ENCODE measurements around the gene TMEM225B. TPM values are rescaled to one million over a fixed set of nuclear protein-coding genes. Genes with fewer than 3 reads are reported as not detected.

Gene TMEM225B, protein sequence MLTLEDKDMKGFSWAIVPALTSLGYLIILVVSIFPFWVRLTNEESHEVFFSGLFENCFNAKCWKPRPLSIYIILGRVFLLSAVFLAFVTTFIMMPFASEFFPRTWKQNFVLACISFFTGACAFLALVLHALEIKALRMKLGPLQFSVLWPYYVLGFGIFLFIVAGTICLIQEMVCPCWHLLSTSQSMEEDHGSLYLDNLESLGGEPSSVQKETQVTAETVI
- total RNA-seq, result not detected

DNA sequence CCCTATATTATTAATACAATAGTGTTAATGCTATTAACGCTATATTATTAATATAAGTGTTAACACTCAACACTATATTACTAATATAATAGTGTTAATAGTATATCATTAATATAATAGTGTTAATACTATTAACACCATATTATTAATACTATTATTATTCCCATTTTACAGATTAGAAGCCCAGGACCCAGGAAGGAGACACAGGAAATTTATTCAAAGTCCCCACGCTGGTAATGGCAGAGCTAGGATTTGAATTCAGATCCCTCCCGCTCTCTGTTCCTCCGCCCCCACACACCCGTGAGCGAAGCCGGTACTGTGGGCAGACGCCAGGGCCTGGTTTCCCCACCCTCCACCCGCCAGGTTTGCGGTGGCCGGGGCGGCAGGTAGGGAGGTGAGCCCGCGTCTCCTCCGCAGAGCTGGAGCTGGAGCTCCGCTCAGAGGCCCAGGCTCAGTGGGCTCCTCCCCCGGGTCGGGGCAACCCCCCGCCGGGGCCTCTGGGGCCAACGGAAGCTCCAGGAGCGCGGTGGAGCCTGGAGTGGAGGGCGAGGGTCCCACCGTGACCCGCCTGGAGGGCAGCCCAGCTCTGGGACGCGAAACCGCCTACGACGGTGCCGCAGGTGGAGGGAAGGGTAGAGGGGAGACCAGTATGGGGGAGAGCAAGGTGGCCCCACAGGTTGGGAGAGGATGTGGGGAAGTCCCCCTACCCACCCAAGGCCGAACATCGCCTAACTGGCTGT lies at the start of gene TMEM225B:
TMEM225B (plus strand) TSS at position 506 of the 740 bp plus-strand sequence. CDS start 6,122 bp downstream, outside the sequence.

DNA sequence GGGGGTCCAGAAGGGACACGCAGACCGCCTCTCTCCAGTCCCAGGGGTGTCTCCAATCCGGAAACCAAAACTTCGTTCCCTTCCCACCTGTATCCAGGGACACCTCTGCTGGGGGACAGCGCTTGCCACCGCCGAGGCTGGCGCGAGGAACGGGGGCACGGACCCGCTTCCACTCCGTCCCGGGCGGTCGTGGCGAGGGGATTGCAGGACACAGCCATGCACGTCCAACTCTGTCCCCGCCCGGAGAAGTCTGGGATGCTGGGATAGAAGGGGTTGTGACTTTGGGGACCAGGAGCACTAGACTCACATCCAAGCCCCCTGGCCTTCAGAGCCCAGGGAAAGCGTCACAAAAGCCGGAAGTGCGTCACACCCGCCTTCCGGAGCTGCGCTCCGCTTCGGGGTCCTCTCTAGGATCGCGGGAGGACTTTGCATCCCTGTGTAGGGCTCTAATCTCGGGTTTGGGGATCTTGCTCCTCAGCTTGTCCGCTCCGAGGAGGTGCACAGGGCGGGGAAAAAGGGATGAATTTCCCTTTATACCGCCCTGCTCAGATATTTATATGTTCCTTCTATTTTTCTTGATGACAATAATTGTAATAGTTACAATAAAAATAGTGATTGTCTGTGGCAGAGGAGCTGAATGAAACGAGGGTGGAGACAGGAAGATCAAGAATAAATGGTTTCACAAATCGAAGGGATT lies 46.2 kb upstream of the TMEM225B start, which contains the start of gene FAM200A:
FAM200A (minus strand) TSS at position 348 of the 697 bp plus-strand sequence. CDS start 3,707 bp downstream, outside the sequence.

DNA sequence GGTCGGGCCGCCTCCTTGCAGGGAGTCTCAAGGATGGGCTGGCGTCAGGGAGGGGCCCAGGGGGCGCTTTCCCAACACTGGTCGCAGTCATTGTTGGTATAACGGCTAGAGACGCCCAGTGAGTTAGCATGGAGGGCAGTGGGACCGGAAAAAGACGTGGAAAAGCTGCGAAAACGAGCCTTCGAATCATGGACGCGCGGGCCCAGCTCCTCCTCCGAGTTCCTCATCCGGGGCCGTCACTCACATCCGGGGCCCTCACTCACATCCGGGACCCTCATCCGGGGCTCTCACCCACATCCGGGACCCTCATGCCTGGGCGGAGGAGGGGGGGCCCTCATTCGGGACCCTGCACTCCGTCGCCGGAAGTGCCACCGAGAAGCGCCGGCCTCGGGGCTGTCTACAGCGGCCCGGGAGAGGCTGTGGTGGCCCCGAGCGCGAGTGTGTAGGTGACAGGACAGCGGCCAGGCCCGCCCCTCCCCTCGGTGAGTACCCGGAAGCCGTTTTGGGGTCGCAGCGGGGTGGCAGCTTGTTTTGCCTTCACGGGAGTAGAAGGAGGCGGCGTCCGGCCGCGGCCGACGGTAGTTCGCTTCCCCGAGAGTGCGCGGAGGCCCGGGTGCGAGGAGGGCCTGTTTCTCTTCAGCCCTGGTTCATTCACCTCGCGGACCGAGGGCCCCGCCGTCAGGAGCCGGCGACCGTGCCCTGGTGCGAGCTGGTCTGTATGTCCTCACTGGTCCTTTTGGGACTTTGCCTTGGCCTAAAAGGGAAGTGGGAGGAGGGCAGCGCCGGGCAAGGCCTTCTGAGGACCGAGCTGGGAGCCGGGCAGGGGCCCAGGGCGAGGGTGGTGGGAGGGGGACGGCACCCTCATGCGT lies 39.5 kb upstream of the TMEM225B start, which contains the start of gene ZNF655:
ZNF655 (plus strand) TSS at position 337 of the 869 bp plus-strand sequence. CDS start 1,918 bp downstream, outside the sequence.

DNA sequence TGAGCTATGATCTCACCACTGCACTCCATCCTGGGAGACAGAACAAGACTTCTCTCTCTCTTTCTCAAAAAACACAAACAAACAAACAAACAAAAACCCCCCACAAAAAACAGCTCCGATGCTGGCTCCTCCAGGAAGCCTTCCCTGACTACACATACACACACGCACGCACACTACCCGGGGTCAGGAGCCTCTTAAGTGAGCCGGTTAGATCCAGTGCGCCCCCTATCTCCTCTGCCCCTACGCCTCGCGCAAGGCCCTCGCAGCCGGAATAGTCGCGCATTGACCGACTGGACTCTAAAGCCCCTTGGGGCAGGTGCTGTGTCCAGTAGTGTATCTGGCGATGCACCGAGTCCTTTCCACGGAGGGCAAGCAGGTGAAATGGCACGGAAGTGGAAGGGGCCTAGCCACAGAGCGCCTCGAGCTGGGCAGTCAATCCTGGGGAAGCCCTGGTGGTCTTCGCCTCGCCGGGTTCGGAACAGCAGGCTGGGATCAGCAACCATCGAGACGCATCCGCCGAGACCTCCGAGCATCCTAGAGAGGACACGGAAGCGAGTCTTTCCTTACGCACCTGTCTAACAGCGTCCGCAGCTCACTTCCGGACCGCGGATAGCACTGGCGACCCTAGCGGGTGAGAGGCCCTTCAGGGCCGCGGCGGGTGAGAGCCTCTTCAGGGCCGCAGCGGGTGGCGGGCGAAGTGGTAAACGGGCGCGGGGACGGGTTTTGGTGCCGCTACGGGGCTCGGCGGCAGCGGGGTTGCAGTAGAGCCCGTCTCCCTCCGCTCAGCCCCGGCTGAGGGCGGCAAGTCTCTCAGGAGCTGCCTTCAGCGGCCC lies 18.5 kb downstream of the TMEM225B start, which contains the start of gene ZSCAN25:
ZSCAN25 (plus strand) TSS at position 588 of the 833 bp plus-strand sequence. CDS start 2,661 bp downstream, outside the sequence.

Other genes with a start within 250 kb of the TMEM225B start
- 7.2 TPM for gene ARPC1B, start 223.5 kb upstream of the TMEM225B start, total RNA-seq
- gene PDAP1, start 189.7 kb upstream of the TMEM225B start, total RNA-seq, result 23.5 TPM
- gene BUD31, start 189.3 kb upstream of the TMEM225B start, total RNA-seq, result 43.2 TPM
- gene PTCD1, start 159.5 kb upstream of the TMEM225B start, total RNA-seq, result 7.5 TPM
- 59.2 TPM for gene CPSF4, start 159.3 kb upstream of the TMEM225B start, total RNA-seq
- gene ATP5MF, start 132.1 kb upstream of the TMEM225B start, total RNA-seq, result 187 TPM
- 40.7 TPM for gene ZNF789, start 125.4 kb upstream of the TMEM225B start, total RNA-seq
- gene ZNF394, start 98.0 kb upstream of the TMEM225B start, total RNA-seq, result 24.1 TPM
- gene ZKSCAN5, start 93.6 kb upstream of the TMEM225B start, total RNA-seq, result 31.3 TPM
- gene FAM200A, start 46.2 kb upstream of the TMEM225B start, total RNA-seq, result 17.2 TPM
- 136 TPM for gene ZNF655, start 39.6 kb upstream of the TMEM225B start, total RNA-seq
- 33.8 TPM for gene ZSCAN25, start 18.7 kb downstream of the TMEM225B start, total RNA-seq
- 0.63 TPM for gene CYP3A5, start 81.7 kb downstream of the TMEM225B start, total RNA-seq
- 0.31 TPM for gene CYP3A7, start 136.9 kb downstream of the TMEM225B start, total RNA-seq
- gene CYP3A4, start 185.9 kb downstream of the TMEM225B start, total RNA-seq, result not detected
- 0.31 TPM for gene CYP3A43, start 229.7 kb downstream of the TMEM225B start, total RNA-seq